ENCODE data around the gene ATG2B. TPM values are rescaled to one million over a fixed set of nuclear protein-coding genes. Genes with fewer than 3 reads are reported as not detected.

The ATG2B gene
- total RNA-seq, 1 donor from 2014 or later = 15.6 TPM

DNA sequence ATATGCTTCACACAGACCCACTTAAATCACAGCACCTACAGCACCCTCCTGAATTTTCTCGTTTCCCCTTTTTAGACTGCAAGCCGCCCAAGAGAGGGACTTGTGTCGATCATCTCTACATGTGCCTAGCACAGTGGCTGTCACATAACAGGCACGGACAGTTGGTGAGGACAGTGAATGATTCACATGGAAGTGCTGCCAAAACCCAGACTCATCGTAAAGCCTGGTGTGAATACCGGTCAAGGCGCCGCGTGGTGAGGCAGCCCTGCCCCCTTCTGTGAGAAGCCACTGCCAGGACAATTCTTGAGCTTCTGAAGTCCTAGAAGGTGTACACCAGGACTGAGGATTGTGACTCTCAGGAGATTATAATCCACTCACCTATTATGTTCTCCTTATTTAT is 44.3 kb downstream of the ATG2B start:
- DNase-seq (ENCODE audit: low spot score) = no peak
- ATAC-seq = no peak

DNA sequence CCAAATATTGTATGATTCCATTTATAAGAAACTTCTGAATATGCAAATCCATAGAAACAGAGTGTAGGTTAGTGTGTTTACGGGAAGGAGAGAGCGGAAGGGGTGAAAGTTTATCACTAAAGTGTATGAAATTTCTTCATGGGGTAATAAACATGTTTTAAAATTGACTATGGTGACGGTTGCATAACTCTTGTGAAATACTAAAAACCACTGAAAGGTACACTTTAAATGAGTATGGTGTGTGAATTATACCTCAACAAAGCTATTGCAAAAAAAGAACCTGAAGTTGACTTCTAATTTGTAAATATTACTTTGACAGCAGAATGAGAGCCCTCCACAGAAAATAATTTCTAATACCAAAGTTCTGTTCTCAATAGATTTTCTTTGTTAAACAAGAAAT is 47.1 kb downstream of the ATG2B start:
- ATAC-seq = peak; percentile 37
- no peak for DNase-seq (ENCODE audit: low spot score)

DNA sequence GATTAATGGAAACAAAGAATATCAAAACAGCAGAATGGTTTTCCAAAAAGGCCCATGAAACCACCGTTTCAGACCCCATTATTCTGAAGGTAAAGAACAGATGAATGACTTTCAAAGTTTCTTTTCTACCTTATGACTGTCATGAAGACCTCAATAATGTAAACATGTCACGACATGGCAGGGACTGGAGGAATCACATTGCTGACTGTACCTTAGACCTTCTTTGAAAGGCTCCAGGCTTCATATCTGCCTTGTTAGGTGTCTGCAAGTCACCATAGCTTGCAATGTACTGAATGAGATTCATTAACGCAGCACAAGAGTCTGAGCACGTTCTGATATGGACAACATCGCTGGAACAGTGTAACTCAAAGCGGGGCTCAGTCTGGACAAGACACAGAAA is 52.2 kb downstream of the ATG2B start:
- DNase-seq (ENCODE audit: low spot score) (no peak), ATAC-seq (no peak)

DNA sequence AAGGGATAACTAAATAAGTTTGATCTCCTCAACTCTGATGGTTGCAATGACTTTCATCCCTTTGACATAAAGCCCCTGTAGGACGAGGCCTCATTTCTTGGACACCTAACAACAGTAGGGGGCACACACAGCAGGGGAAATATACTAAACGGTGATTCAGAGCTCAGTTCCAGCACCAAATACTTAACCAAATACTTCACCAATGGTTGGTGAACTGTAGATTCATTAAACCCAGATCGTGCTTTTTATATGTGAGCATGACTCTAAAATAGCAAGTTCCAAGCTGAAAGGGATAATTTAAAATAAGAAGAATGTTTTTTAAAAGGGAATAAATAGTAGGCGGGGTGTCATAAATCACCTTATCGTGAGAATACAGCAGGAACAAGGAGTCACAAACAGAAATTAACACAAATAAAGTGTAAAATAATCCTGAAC is 53.2 kb downstream of the ATG2B start:
- ATAC-seq (peak; percentile 12), DNase-seq (ENCODE audit: low spot score) (no peak)

DNA sequence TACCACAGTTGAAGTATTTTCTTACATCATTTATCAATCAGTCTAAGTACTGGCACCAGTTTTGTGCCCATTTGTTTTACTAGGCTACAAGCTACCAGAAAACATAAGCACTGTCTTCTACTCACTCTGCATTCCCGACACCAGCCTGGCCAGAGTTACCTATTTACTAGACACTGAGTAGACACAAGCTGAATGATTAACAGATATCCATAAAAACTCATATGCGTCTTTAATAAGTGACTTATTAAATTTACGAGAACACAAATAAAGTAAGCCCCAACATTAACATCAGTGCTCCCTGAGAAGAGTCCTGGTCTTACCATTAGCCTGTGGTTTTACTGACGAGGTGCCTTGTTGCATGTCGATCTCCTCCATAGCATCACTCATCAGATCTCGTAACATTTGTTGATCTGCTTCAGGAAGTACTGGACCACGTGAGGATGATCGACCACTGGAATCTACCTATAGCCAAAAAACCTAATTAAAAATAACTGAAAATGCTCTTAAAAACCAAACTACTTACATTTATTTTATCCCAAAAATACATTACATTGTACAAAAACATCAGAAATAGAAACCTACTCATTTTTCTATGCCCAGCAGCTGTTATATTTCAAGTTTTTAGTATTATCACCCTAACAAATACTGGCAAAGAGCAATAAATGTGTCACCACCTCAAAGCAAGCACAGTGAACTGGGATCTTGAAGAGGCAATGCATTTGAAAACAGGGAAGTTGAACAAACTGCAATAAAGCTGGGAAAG is 53.8 kb downstream of the ATG2B start:
- DNase-seq (ENCODE audit: low spot score) (no peak), ATAC-seq (peak; percentile 92)

DNA sequence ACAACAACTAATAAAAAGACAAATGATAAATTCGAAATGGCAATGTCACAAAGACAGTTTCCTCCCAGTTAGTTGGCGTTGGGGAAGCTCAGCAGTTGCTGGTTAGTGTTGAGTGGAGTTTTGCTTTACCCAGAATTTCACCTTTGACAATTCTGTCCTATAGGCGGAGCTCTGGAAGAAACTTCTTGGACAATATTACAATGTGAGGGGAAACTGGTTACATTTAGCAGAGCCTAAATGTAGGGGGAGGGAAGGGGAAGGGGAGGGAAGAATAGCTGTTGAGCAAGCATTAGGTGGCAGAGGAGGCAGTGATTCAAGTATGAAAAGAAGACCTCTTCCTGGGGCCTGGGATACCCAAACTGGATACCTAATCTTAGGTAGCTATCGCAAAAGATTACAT is 55.7 kb downstream of the ATG2B start:
- ATAC-seq = no peak
- no peak for DNase-seq (ENCODE audit: low spot score)

DNA sequence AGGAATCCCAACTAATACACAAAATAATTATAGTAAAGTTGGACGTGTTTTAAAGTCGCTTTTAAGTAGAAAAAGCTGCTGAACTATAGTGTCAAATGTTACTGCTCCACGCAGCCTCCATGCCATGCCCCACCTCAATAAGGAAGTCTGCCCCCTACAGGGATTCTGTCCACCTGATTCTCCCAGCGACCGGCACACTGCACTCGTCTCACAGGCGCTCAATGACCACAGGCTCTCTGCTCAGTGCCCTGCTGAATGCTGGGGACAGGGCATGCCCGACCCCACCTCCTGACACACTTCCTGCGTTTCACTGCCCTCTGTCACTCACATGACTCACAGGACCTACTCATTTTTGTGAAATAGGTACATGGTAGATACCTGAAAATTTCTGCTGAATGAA is 58.2 kb downstream of the ATG2B start:
- DNase-seq (ENCODE audit: low spot score) (no peak), ATAC-seq (no peak)

DNA sequence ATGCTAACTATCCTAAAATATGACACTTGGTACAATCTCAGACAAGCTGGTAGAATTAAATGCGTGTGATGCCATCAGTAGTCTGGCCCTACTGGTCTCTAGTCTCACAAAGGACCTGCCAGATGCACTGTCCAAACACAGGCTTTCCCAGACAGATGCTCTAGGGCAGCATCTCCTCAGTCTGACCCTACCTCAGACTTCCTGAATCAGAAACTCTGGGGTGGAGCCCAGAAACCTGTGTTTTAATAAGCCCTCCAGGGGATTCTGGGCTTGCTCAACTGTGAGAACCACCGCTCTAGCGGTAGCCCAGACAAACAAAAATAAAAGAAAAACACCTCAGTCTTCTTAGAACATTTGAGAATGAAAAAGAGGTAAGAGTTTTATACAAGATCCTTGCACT is 59.2 kb downstream of the ATG2B start:
- ATAC-seq = no peak
- no peak for DNase-seq (ENCODE audit: low spot score)

DNA sequence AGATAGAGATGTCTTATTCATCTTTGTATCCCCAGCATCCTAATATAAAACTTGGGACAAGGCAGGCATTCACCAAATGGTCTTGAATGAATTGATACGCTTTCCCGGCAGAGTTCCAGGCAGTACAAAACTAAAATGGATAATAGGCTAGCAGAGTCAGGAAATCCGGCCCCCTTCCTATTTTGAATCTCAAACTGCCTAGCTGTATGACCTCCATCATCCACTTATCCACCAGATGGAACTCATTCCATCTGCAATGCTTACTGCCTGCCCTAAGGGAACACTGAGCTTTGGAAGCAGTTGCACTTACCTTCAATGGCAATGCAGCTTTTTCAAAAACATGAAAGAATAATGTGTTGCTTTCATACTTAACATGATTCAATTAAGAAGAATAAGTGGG is 63.7 kb downstream of the ATG2B start:
- ATAC-seq (peak; percentile 12), DNase-seq (ENCODE audit: low spot score) (no peak)

DNA sequence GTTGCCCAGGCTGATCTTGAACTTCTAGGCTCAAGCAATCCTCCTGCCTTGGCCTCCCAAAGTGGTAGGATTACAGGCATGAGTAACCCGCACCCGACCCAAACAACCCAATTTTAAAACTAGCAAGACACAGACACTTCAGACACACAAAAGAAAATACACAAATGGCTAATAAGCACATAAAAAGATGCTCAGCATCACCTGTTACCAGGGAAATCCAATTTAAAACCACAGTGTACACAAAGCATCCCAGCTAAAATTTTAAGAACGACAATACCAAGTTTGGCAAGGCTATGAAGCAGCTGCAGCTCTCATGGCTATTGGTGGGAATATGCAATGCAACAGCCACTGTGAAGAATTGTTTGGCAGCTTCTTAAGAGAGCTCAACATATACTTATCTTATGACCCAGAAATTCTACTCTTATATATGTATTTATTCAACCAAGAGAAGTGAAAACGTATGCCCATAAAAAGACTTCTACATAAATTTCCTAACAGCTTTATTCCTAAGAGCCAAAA is 65.1 kb downstream of the ATG2B start:
- ATAC-seq (no peak), DNase-seq (ENCODE audit: low spot score) (no peak)

DNA sequence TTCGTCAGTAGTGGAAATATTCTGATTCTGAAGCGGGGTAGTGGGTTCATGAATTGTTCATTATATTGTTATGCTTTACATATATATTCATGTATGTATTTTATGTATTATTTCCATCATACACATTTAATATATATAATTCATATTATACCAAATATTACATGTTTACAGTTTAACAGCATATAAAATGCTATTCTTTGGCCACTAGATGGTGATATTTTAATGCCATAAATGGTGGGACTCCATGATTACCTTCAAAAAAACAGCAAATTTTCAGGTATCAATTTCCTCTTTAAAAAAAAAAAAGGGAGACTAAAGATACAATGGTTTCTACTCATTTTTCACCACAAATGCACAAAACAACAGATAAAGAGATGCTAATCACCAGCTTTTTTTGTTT is 66.1 kb downstream of the ATG2B start:
- DNase-seq (ENCODE audit: low spot score) = no peak

DNA sequence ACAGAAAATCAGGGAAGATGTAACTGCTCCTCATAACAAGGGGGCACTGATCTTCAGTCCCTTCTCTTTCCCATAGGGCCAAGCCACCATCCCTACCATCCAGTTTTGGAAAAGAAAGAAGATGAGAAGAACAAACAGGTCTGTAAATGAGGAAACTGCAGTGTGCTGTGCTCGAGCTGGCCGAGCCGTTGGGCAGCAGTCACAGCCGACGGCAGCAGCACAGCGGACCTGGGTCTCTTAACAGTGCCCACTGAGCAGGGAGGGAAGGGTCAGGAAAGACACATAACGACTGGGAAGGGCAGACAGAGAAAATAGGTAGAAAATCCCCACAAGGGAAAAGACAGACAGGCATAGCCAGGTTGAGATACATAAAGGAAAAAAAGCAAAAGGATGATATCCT is 68.9 kb downstream of the ATG2B start:
- DNase-seq (ENCODE audit: low spot score) (no peak), ATAC-seq (no peak)

More for the DNA sequence above, 66.1 kb downstream of the ATG2B start:
- peak; percentile 66 for ATAC-seq

DNA sequence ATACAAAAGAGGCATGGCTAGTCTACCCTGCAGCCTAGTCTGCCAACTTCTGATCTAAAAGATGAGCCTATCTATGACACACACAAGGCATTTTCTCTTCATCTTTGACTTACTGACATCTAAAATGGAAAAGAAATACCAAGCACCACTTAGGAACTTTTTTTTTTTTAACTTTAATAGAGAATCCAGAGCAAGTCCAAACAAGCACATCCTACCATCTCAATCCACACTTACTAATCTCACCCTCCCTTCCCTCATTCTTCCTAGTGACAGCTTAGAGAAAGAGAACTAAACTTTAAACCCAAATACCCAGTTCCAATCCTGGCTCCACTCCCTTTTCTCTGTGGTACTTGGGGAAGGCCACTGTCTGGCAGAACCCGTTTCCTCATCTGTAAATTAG is 75.3 kb downstream of the ATG2B start:
- no peak for ATAC-seq
- no peak for DNase-seq (ENCODE audit: low spot score)

DNA sequence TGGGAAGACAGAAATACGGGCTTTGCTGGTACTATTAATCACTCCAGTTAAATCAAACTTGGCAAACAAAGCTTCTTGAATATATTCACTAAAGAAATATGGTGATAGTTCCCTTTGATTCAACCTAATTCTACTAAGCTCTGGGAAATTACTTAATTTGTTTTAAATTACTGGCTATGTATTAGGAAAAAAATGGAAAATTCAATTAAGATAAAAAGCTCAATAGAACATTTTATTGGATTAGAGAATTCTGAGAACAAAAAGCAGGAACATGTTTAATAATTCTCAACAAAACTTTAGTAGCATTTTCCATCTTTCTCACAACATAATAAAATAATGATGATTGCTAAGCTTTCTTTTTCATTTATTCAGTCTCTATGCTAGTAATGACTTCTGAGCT is 76.9 kb downstream of the ATG2B start:
- ATAC-seq = no peak

DNA sequence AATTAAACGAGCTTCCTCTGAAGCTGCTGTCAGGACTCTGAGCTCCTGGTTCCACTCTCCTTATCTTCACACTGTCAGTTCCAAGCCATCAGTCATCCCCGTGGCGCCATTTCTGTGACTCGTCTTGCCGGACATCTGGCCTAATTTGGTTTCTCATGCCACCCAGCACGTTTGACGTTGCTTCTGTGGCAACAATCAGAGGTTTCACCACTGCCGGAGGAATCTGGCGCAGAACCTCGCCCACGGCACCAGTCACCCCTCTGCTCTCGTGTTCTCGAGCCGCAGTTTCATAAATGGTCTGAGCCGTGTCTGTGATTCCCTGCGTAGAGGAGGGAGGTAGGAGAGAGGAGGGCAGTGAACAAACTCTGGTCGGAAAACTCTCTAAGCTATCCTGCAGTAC is 77.5 kb downstream of the ATG2B start:
- DNase-seq (ENCODE audit: low spot score) (peak; percentile 81), ATAC-seq (peak; percentile 71)

More for the DNA sequence above, 76.9 kb downstream of the ATG2B start:
- DNase-seq (ENCODE audit: low spot score) = no peak

DNA sequence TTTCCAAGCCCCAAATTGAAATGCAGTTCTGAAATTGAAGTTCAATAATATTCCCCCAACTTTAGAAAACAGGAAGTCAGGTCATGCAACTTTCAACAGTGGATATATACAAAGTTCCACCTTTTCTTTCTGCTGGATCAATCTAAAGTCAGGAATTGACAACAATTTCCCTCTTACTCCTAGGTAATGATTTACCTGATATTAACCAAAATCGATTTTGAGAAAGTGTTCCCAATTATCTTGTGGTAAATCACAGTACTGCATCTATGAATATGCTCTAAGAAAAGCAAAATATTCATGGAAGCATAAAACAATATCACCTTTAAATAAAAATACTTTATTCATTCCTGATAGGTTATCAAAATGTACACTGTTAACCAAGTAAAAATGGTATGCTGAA is 78.7 kb downstream of the ATG2B start:
- ATAC-seq (peak; percentile 37), DNase-seq (ENCODE audit: low spot score) (no peak)

DNA sequence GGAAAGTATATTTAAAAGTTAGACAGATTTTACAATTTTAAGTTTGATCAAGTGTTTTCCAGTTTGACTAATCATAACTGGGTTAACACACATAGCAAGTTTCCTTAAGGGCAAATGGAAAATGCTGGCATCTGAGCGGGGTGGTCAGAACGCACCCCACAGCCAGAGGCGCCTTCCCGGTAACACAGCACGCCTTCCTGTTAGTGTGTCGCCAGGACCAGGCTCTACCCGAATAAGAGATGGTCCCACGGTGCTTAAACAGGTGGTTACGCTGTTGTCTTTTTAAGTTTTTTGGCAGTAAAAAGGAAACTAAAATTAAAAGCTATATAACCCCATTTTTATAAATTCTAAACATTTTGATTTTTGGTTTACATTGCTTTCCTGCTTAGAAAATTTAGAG is 79.1 kb downstream of the ATG2B start:
- ATAC-seq (peak; percentile 28), DNase-seq (ENCODE audit: low spot score) (no peak)

DNA sequence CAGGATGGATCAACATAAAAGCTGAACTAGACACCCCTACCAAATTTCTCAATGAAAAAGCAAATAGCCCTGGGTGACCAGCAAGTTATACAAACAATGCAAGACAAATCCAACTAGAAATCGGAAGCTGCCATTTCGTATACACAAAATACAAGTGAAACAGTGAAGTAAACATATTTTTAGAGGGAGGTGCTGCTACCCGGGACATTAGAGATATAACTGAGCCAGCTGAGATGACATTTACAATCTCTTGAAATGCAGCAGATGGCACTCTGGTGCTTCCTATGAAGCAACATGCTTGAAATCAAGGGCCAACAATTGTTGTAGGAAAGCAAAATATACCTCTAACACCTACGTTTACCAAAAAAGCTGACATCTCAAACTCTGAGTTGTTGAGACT is 81.7 kb downstream of the ATG2B start:
- no peak for DNase-seq (ENCODE audit: low spot score)
- peak; percentile 69 for ATAC-seq

DNA sequence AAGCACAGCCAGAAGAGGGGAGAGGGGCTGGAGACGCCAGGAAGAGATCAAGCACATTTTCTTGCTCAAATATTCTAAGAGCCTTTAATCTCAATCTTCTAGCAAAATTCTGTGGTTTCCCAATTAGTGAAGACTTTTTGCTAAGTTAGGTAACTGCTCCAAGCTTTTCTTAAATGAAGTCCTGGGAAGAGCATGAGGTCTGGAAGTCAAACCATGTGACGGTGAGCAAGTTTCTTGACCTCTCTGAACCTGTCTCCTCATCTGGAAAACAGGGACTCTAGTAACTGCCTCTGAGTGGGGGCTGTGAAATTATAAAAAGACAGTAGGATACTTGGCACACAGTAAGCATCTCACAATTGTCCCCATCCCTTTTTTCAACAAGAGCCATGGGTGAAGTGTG is 83.0 kb downstream of the ATG2B start:
- no peak for ATAC-seq
- DNase-seq (ENCODE audit: low spot score) = no peak

DNA sequence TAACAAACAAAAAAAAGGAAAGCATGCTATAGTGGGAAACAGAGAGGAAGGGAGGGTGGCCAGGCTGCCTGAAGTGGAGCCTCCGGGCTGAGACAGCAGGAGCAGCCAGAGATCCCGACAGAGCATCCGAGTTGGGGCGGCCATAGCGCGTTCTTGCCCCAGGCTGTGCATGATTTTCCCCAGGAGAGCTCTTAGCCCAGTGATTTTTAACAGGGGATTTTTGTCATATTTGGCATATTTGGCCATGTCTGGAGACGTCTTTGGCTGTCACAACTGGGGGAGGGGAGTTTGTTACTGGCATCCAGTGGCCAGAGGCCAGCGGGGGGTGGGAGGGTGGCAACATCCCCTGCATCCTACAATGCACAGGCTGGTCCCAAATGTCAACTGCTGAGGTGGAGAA is 83.6 kb downstream of the ATG2B start:
- no peak for ATAC-seq
- DNase-seq (ENCODE audit: low spot score) = no peak

DNA sequence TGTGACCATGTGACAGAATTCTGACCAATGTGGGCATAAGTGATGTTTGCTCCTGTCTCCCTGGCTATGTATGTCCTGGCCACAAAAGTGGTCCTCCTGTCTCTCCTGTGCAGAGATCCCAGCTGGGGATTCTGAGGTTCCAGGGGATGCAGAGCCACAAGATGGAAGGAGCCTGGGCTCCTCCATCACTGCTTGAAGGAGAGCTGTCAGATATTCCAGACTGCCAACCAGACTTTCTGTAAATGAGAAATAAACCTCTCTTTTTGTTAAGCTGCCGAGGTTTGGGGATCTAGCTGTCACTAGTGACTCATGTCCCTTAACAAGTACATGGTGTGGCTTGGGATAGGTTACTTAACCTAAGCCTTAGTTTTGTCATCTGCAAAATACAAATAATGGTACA is 85.3 kb downstream of the ATG2B start:
- no peak for ATAC-seq
- no peak for DNase-seq (ENCODE audit: low spot score)

DNA sequence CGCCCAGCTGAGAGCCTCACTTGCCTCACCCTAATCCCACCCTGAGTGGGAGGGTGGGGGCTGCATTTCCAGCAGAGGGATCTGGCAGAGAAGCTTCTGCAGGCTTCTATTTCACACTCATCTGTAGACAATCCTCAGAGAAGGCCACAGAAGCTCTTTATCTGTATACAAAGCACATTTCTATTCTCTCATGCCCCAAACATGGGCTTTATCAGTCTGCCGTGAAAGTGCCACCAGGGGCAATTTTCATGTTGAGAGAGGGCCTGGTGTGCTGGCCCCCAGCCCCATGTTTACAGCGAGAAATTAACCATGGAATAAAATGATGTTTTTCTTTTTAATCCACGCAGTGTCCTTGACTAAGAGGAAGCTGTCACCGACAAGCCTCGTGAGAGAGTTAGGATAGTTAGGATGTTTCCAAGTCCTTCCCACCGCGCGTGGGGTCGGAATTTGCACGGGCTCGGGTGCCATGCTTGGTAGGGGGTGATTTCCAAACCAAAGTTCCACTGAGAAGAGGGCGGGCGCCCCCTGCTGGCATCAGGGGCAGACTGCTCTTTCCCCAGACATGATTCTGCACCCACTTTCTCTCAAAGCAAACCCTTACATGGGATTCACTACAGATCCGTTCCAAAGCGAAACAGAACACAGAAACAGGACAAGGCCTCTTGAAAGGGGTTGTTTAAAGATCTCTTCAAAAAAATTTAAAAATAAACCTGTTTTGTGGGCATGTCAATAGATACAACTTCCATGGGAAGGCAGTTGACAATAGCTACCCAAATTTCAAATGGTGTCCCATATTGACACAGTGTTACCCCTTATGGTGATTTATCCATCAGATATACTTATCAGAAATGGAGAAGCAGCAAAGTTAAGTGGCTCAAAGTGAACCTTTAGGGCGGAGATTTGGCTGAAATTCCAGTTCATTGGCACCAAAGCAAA is 87.7 kb downstream of the ATG2B start:
- DNase-seq (ENCODE audit: low spot score) = peak; percentile 71
- ATAC-seq = peak; percentile 91

Measured in left lobe of liver (tissue), 2 donors.